ENCODE data around the gene SND1.

The SND1 gene

GRCh38 chr7:128139406-128139805 is 487.4 kb downstream of the SND1 start:
- DNase-seq (ENCODE audit: low spot score) = no peak

- no peak for DNase-seq (ENCODE audit: low spot score)
Observed at GRCh38 chr7:128141683-128142195, 489.7 kb downstream of the SND1 start.

All from RKO (cell line).